ENCODE data around the gene SCMH1.

- TF ChIP-seq POLR2A (IDR thresholded peaks at IDR 0.05), result no peak
- TF ChIP-seq CTCF (IDR thresholded peaks at IDR 0.05), result no peak
Observed at GRCh38 chr1:41013796-41014195, 228.3 kb downstream of the SCMH1 start.
